ENCODE results near the gene GABPB2. TPM values are rescaled to one million over a fixed set of nuclear protein-coding genes. Genes with fewer than 3 reads are reported as not detected.

The GABPB2 gene
- total RNA-seq, 1 donor from 2014 or later: 12.4 TPM

- Mint-ChIP-seq H3K4me3 (ENCODE audit: low read depth) (no peak overlapping the region), H3K4me1 (ENCODE audit: low read depth) (peaks cover 13% of the 10 kb centered on the region), H3K36me3 (ENCODE audit: insufficient read depth) (peaks cover 1% of the 10 kb centered on the region), H3K9me3 (ENCODE audit: low read depth) (no peaks in the 10 kb centered on the region), H3K27ac (no peak overlapping the region), H3K27me3 (peaks cover 24% of the 10 kb centered on the region)
- DNase-seq (ENCODE audit: low spot score, unreplicated experiment): no peak
- no peak for TF ChIP-seq CTCF (IDR thresholded peaks at IDR 0.05; ENCODE audit: unreplicated experiment)
Measured at GRCh38 chr1:151128800-151129199, 58.2 kb downstream of the GABPB2 start.

- no peak for TF ChIP-seq CTCF (IDR thresholded peaks at IDR 0.05; ENCODE audit: unreplicated experiment)
Measured at GRCh38 chr1:151130987-151131586, 60.5 kb downstream of the GABPB2 start.

GRCh38 chr1:151131701-151132334 is 61.3 kb downstream of the GABPB2 start:
- H3K4me1 Mint-ChIP-seq (ENCODE audit: low read depth): peaks cover 8% of the 10 kb centered on the region
- H3K36me3 Mint-ChIP-seq (ENCODE audit: insufficient read depth): peaks cover 24% of the 10 kb centered on the region
- peaks cover 42% of the 10 kb centered on the region for H3K27me3 Mint-ChIP-seq
- no peak for TF ChIP-seq CTCF (IDR thresholded peaks at IDR 0.05; ENCODE audit: unreplicated experiment)
- peak overlapping the region; percentile 71 for H3K4me3 Mint-ChIP-seq (ENCODE audit: low read depth)
- H3K9me3 Mint-ChIP-seq (ENCODE audit: low read depth): no peaks in the 10 kb centered on the region
- DNase-seq (ENCODE audit: low spot score, unreplicated experiment): peak; percentile 23
- peak overlapping the region; percentile 61 for H3K27ac Mint-ChIP-seq

More at GRCh38 chr1:151130987-151131586, 60.5 kb downstream of the GABPB2 start:
- DNase-seq (ENCODE audit: low spot score, unreplicated experiment): peak; percentile 74
- H3K4me1 Mint-ChIP-seq (ENCODE audit: low read depth): peaks cover 9% of the 10 kb centered on the region
- peak overlapping the region; percentile 77 for H3K27ac Mint-ChIP-seq
- peak overlapping the region; percentile 71 for H3K4me3 Mint-ChIP-seq (ENCODE audit: low read depth)
- peaks cover 40% of the 10 kb centered on the region for H3K27me3 Mint-ChIP-seq
- H3K36me3 Mint-ChIP-seq (ENCODE audit: insufficient read depth): peaks cover 18% of the 10 kb centered on the region
- H3K9me3 Mint-ChIP-seq (ENCODE audit: low read depth): no peaks in the 10 kb centered on the region

GRCh38 chr1:151132335-151133017 is 61.9 kb downstream of the GABPB2 start:
- peaks cover 42% of the 10 kb centered on the region for H3K27me3 Mint-ChIP-seq
- H3K36me3 Mint-ChIP-seq (ENCODE audit: insufficient read depth): peaks cover 26% of the 10 kb centered on the region
- peaks cover 8% of the 10 kb centered on the region for H3K4me1 Mint-ChIP-seq (ENCODE audit: low read depth)
- no peak overlapping the region for H3K27ac Mint-ChIP-seq
- no peak for DNase-seq (ENCODE audit: low spot score, unreplicated experiment)
- peak overlapping the region; percentile 71 for H3K4me3 Mint-ChIP-seq (ENCODE audit: low read depth)
- TF ChIP-seq CTCF (IDR thresholded peaks at IDR 0.05; ENCODE audit: unreplicated experiment): no peak
- no peaks in the 10 kb centered on the region for H3K9me3 Mint-ChIP-seq (ENCODE audit: low read depth)

GRCh38 chr1:151133018-151133806 is 62.7 kb downstream of the GABPB2 start:
- peaks cover 8% of the 10 kb centered on the region for H3K4me1 Mint-ChIP-seq (ENCODE audit: low read depth)
- no peak overlapping the region for H3K27ac Mint-ChIP-seq
- H3K36me3 Mint-ChIP-seq (ENCODE audit: insufficient read depth): peaks cover 27% of the 10 kb centered on the region
- H3K9me3 Mint-ChIP-seq (ENCODE audit: low read depth): no peaks in the 10 kb centered on the region
- peaks cover 42% of the 10 kb centered on the region for H3K27me3 Mint-ChIP-seq
- DNase-seq (ENCODE audit: low spot score, unreplicated experiment): no peak
- no peak for TF ChIP-seq CTCF (IDR thresholded peaks at IDR 0.05; ENCODE audit: unreplicated experiment)
- H3K4me3 Mint-ChIP-seq (ENCODE audit: low read depth): no peak overlapping the region
